Measurements from ENCODE around the gene FUOM.
"Not testable (repeated sequence)": the region's sequence is repeated elsewhere in the genome, so short reads cannot be mapped to it uniquely, and the experiment has no call there.

Gene FUOM

DNA sequence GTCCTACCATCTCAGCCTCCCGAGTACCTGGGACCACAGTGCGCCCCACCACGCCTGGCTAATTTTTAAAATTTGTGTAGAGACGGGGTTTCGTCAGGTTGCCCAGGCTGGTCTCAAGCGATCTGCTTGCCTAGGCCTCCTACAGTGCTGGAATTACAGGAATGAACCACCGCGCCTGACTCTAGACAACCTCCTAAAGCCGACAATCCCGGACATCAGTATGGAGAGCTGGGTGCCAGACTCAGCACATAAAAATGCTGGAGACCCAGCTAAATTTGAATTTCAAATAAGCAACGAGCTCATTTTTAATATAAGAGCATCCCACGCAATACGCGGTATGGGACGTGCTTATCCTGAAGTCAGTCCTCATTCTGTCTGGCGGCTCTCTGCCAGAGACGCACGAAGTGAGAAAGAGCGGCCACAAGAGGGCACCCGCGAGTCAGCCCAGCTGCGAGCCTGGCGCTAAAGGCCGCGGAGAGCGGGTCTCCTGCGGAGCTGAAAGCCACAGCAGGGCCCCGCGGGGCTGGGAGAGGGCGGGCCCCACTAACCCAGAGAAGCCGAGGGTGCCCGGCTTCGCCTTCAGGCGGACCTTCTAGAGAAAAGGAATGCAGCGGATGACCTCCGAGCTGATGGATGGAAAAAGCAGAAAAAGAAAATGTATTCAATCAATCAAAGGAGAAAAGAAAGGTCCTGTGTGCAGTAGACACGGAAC is 28.2 kb downstream of the FUOM start:
- peak; percentile 61 for DNase-seq (ENCODE audit: low read depth)

DNA sequence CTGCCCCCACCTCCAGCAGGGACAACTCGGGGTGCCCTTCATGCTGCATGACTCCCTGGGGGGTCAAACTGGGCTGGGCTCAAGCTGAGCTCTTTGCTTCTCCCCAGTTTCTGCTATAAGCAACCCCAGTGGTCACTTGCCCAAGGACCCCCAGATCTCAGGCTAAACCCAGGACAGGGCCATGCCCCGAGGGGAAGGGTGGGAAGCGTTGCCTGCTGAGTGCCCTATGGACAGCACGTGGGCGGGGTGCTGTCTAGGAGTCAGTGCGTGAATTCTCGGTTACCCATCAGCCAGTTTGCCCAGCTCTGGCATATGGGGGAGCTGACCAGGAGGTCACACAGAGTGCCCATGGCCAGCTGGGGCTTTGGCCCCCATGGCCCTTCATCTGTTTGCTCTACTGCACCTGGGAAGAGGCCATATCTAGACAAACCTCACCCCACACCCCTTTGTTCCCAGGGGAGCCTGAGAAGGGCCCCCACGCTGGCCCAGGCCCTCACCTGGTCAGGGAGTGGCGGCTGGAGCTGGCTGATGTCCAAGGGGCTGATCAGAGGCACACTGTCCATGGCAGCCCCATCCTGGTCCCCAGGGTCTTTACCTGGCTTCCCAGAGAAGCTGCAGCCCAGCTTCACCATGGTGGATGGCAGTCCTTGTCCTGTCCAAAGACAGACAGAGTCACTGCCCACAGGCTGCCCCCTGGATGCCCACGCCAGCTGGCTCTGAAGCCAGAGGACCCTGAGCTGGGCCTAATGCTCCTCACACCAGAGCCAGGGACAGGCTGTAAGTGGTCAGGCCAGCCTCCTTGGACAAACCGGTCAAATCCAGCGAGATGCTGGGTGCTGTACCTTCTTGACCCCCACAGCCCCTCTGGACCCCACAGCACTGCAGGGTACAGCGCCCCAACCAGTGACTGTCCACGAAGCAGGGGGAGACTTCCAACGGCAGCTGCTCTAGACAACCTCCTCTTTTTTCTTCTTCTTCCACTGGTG is 29.2 kb downstream of the FUOM start:
- no peak for DNase-seq (ENCODE audit: low read depth)

DNA sequence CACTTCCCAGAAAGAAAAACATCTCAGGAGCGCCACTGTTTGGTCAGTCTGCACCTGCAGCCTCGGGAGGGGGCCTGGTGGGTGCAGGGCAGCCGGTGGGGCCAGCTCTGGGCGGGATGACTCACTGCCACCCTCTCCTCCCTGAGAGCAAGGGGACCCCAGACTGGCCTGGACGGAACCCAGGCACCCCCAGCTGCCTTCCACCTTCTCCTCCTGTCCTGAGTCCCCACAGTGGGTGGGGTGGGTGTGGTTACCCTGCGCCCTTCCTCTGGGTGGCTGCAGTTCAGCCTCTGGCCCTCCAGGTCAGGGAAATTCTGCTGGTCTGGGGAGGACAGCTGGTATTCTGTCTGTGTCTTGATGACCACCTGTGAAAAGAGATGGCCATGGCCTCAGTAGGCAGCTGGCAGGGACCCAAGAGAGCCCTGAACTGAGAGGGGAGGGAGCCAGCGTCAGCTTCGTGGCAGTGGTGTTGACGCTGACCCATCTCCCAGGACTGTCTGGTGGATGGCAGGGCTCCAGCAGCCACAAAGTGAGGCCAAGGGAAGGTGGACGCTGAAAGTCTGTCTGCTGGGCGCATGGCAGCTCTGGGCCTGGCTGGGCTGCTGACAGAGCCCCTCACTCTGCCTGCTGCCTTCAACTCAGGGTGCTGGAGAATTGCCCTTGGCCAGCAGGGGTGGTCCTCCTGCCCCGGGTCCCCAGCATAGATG is 30.0 kb downstream of the FUOM start:
- no peak for DNase-seq (ENCODE audit: low read depth)

DNA sequence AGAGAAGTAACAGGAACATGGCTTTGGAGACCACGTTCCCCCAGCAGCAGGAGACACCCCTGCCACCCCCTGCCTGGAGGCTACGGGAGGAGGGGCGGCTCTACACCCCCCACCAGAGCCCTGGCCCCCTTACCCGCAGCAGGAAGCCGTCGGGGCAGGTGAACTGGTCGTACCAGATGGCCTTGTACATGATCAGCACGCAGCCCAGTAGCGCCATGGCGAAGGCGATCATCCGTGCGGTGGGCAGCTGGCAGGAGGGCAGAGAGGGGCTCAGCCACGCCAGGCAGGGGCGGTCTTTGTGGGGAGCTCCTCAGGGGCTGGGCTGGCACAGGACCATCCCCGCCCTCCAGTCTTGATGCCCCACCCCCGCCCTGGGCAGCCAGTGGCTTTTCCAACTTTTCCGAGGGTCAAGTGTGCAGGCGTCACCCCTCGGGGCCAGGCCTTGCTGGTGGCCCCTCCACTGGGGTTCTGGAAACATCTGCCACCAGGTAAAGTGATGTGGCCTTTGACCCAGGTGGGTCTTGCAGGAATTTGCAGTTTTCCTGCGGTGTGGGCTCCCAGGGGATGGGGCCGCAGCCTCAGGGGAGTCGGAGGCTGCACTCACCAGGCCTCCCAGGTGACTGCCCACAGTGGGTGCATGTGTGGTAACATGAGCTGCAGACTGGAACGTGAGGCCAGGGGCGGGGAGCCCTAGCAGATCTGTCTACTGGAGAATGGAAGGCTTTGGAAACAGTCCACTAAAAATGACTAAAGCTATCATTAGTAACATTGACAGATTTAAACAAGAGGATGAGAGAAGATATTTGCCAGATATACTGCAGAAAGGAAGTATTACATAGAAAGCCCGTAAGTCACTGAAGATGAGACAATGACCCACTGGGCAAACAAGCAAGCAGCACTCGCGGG is 30.8 kb downstream of the FUOM start:
- DNase-seq (ENCODE audit: low read depth): no peak

DNA sequence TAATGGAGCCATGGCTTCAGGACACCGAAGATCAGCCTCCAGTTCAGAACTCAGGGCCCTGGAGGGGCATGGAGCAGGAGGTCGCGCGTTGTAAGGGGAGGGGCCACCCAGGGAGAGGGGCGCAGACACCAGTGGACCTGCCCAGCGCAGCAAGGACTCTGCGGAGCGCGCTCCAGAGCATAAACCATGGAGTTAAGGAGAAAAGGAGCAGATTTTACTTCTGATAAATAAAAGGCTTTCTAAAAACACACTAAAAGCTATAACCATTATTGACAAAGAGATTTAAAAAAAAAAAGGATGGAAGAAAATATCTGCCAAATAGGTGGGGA is 31.6 kb downstream of the FUOM start:
- DNase-seq (ENCODE audit: low read depth): no peak

DNA sequence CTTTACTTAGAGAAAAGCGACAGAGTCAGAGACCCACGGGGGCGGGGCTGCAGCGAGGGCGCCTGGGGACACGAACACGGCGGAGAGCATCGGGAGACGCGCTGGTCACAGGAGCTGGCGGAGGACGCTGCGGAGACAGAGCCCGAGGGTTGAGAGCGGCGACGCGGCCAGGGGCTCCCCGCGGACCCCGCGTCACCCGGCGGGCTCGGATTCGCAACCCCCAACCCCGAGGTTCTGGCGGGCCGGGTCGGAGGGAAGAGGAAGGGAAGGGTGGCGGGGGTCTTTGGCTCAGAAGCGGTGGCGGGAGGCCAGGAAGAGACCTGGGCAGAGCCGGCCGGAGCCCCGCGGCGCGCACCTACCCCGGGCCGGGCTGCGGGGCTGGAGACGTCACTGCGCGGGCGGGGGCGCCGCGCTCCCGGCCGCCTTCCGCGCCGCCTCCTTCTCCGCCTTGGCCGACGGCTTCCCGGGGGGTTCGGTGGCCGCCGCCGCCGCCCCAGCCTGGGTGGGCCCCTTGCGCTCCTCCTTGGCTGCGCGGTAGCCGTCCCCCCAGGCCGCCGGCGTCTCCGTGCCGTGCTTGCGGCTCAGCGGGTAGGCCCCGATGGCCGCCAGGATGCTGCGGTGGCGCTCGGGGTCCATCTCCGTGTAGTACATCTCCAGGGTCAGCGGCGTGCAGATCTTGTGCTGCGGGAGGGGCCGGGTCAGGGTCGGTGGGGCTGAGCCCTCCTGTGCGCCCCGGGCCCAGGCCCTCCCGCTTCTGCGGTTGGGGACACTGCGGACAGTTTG is 32.2 kb downstream of the FUOM start:
- DNase-seq (ENCODE audit: low read depth): no peak

DNA sequence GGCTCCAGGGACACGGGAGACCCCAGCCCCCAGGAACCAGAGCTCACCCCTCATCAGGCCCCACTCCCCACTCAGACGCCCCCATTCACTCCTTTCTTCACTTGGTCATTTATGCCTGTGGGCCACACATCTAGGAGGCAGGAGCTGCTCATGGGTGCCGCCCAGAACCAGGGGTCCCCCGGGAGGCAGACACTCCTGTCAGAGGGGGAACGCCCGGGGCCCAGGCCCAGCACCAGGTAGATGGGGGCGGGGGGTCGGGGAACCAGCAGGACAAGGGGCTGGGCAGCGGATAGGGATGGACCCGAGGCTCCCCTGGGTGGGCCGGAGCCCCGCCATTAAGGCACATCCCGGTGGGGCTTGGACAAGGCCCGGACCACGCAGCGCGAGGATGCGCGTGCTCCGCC is 33.0 kb downstream of the FUOM start:
- DNase-seq (ENCODE audit: low read depth): no peak

DNA sequence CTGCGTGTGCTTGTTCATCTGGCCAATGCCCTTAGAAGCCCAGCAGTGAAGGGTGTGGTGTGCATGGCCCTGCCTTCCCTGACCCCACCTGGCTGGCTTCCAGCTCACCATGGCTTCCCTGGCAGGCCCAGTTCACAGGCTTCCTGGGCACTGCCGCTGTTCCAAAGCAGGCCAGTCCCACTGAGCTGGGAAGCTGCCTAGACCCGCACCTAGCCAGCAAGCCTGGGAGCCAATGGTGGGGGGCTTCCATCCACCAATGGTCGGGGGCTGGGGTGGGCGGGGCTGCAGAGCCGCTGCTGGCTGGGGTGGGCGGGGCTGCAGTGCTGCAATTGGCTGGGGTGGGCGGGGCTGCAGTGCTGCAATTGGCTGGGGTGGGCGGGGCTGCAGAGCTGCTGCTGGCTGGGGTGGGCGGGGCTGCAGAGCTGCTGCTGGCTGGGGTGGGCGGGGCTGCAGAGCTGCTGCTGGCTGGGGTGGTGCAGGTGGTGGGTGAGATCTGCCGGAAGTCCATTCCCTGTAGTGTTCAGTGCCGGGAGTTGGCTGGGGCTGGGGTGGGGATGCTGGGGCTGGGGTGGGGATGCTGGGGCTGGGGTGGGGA is 33.5 kb downstream of the FUOM start:
- no peak for DNase-seq (ENCODE audit: low read depth)

DNA sequence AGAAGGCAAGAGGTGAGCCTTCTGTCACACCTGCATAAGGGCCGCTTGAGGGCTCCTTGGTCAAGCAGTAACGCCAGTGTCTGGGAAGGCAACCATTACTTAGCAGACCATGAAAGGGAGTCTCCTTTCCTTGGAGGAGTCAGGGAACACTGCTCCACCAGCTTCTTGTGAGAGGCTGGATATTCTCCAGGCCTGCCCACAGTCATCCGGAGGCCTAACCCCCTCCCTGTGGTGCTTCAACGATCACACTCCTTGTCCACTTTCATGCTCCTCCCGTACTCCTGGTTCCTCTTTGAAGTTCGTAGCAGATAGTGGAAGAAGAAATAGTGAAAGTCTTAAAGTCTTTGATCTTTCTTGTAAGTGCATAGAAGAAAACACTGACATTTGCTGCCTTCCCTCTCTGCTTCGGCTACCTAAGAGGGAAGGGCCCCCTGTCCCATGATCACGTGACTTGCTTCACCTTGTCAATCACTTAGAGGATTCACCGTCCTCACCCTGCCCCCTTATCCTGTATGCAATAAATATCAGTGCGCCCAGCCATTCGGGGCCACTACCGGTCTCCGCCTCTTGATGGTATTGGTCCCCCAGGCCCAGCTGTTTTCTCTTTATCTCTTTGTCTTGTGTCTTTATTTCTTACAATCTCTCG is 35.6 kb downstream of the FUOM start:
- DNase-seq (ENCODE audit: low read depth): not testable (repeated sequence)

DNA sequence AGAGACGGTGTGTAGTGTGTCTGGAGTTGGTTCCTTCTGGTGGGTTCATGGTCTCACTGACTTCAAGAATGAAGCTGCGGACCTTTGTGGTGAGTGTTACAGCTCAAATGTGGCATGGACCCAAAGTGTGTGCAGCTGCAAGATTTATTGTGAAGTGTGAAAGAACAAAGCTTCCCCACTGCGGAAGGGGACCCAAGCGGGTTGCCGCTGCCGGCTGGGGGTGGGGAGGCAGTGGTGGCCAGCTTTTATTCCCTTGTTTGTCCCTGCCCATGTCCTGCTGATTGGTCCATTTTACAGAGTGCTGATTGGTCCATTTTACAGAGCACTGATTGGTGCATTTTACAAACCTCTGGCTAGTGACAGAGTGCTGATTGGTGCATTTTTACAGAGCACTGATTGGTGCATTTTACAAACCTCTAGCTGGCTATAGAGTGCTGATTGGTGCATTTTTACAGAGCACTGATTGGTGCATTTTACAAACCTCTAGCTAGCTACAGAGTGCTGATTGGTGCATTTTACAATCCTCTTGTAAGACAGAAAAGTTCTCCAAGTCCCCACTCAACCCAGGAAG is 36.9 kb downstream of the FUOM start:
- not testable (repeated sequence) for DNase-seq (ENCODE audit: low read depth)

DNA sequence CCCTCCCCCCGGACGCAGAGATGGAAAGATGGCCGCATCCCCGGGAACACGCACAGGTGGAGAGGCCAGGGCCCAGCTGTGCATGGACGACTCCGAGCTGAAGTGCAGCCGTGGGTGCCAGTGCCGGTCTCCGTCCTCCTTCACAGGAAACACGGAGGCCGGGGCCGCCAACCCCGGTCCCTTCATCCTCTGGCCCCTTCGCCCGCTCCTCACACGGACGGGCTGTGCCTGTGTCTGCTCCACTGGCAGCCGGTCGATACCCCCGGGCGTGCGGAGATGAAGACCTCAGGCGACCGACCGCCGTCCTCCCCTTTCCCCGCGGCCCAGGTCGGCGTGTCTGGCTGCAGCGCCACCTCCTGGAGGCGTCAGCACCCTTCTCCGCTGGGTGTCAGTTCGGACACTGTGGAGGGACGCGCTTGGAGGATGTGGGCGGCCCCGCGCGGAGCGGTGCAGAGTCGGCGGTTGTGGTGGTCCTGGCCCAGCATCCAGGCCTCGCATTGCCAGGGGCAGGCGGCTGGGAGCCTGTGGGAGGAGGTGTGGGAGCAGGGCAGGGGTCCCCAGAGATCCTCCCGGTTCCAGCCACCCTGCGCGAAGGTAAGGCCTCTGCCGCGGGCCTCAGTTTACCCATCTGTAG is 39.2 kb downstream of the FUOM start:
- no peak for DNase-seq (ENCODE audit: low read depth)

DNA sequence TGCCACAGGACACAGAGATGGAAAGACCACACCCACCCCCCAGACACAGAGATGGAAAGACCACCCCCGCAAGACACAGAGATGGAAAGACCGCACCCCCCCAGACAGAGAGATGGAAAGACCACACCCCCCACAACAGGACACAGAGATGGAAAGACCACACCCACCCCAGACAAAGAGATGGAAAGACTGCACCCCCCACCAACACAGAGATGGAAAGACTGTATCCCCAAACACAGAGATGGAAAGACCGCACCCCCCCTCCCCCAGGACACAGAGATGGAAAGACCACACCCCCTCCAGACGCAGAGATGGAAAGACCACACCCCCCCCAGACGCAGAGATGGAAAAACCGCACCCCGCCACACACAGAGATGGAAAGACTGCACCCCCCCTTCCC is 41.1 kb downstream of the FUOM start:
- DNase-seq (ENCODE audit: low read depth): no peak

DNA sequence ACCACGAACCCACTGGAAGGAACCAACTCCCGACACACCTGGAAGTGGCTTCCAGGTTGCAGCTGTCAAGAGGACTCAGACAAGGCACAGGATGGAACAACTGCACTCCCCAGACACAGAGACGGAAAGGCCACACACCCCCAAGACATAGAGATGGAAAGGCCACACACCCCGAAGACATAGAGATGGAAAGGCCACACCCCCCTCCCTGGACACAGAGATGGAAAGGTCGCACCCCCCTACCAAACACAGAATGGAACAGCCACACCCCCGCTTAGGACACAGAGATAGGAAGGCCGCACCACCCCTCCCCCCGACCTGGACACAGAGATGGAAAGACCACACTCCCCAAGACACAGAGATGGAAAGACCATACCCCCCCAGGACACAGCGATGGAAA is 41.6 kb downstream of the FUOM start:
- DNase-seq (ENCODE audit: low read depth): no peak

DNA sequence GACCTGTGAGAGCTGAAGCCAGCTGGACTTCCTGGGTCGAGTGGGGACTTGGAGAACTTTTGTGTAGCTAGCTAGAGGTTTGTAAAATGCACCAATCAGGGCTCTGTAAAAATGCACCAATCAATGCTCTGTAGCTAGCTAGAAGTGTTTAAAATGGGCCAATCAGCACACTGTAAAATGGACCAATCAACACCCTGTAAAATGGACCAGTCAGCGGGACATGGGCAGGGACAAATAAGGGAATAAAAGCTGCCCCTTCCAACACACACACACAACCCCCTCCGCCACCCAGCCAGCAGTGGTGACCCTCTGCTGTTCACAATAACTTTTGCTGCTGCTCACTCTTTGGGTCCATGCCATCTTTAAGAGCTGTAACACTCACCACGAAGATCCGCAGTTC is 42.0 kb downstream of the FUOM start:
- no peak for DNase-seq (ENCODE audit: low read depth)

DNA sequence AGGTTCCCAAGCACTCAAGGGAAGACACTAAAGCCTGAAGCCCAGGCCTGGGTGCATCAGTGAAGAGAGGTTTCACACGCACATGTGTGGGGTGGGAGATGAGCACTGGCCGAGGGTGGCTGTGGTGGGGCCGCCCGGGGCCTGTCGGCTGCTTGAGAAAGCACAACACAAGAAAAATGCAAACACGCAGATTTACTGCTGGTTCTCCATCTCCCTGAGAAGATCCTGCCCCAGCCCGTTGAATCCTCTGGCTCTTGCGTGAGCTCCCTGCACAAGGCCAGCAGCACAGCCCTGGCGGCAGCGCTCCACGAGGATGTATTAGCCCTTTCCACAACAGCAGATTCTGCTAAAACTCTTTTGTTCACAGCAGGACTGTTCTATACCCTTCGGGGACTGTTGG is 42.9 kb downstream of the FUOM start:
- DNase-seq (ENCODE audit: low read depth): no peak

DNA sequence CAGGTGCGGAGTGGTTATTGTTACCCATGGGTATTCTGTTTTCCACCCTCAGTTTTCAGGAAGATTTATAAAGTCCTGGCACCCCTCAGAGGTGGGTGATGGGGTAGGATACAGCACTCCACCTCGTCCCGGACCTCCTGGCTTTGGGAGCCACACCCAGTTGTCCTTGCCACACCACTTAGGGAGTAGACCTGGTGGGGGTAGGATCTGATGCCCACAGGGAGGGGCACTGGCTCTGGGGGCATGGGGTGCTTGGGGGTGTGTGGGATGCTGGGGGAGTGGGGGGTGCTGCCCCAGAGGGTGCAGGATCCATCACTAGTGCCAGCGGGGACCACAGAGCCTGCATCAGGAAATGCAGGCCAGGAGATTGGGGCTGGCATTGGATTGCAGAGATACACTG is 44.6 kb downstream of the FUOM start:
- no peak for DNase-seq (ENCODE audit: low read depth)

DNA sequence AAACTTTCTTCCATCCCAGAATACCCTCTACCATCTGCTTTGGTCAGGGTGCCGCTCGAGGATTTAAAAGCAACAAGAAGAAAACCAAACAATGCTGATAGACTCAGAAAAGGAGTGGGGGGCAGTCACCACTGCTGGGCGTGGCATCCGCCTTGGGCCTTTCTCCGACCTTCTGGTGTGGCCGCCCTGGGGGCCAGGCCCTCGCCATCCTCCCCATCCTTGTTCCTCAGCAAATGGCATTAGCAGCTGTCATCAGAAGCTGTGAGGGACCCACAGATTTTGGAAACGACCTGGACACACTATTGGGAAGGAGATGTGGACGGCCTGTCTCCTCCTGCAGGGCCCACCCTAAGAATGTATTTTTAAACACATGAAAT is 45.1 kb downstream of the FUOM start:
- no peak for DNase-seq (ENCODE audit: low read depth)

DNA sequence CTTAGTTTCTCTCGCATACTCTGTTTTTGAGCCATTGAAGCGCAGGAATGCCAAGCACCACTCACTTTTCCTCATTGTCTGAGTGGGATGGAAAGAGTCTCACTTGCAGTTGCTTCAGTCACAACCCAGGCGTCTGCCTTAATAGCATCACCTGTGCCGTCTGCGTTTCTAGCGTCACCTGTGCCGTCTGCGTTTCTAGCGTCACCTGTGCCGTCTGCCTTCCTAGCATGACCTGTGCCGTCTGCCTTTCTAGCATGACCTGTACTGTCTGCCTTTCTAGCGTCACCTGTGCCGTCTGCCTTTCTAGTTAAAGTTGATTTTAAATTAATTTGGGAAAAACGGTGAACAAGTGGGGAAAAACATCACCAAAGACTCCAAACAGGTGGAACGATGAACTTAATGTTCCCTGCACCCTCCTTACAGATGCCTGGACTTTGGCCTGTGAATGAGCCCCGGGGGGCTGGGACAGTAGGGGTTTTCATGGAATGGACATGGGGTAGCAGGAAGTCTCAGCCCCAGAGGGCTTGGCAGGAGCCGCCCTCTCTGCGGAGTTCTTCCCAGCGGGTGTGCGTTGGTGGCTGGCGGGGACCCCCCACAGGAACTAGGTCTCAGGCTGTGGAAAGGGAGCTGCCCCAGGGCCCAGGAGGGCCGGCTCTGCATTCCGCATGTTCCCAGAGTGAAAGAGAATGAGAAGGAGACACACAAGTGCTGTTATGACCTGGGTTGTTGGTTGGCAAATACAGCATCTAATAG is 45.6 kb downstream of the FUOM start:
- no peak for DNase-seq (ENCODE audit: low read depth)

DNA sequence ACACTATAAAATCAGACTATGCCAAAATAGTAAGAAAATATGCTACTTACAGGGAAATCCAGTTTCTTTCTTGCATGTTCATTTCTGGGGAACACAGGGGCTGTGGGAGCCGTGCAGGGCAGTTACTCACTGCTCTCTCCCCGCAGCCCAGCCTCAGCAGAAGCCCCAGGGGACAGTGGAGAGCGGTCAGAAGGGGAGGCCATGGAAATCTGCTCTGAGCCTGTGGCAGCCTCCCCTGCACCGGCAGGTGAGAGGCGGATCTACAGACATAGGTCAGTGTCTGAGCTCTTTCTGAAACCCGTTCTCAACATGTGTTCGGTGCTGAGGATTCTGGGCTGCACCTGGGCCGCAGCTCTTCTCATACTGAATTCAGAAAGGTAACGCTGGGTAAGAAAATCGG is 46.2 kb downstream of the FUOM start:
- DNase-seq (ENCODE audit: low read depth): no peak
